Activated CD4-positive, alpha-beta T cell treated with anti-CD3 and anti-CD28 coated beads for 48 hours (primary cell): ENCODE results near the gene CPO.
"Not testable (repeated sequence)": the region's sequence is repeated elsewhere in the genome, so short reads cannot be mapped to it uniquely, and the experiment has no call there.

ENCODE experiments used
- DNase-seq: peaks from one replicate; pipeline ENCODE4 v3.0.0-alpha.2; 2020

Gene CPO, protein sequence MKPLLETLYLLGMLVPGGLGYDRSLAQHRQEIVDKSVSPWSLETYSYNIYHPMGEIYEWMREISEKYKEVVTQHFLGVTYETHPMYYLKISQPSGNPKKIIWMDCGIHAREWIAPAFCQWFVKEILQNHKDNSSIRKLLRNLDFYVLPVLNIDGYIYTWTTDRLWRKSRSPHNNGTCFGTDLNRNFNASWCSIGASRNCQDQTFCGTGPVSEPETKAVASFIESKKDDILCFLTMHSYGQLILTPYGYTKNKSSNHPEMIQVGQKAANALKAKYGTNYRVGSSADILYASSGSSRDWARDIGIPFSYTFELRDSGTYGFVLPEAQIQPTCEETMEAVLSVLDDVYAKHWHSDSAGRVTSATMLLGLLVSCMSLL

DNA sequence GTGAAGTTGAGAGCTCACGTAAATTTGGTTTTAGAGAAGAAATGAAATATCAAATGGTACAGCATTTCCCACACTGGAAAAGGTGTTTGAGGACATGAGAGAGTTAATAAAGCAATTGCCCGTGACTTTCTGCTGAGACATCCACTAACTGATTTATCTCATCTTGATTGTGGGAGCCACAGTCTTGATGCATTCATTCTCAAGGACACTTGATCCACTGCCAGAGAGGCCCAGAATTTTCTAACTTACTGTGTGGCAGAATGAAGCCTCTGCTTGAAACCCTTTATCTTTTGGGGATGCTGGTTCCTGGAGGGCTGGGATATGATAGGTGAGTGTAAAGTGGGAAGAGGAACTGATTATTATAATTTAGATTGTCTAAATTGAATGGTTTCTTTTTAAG lies at the start of gene CPO:
TSS of gene CPO (plus strand) at position 179 of the 400 bp plus-strand sequence. CDS start at position 261, 82 bp downstream.
- no peak for DNase-seq

DNA sequence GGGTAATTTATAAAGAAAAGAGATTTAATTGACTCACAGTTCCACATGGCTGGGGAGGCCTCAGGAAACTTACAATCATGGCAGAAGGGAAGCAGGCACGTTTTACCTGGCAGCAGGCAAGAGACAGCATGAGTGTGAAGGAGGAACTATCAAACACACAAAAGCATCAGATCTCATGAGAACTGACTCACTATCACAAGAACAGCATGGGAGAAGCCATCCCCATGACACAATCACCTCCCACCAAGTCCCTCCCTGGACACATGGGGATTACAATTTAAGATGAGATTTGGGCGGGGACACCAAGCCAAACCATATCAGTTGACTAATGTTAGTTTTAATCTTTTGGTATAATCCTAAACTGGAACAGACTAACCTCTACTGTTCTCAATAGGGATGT lies 49.1 kb upstream of the CPO start:
- DNase-seq, result no peak

DNA sequence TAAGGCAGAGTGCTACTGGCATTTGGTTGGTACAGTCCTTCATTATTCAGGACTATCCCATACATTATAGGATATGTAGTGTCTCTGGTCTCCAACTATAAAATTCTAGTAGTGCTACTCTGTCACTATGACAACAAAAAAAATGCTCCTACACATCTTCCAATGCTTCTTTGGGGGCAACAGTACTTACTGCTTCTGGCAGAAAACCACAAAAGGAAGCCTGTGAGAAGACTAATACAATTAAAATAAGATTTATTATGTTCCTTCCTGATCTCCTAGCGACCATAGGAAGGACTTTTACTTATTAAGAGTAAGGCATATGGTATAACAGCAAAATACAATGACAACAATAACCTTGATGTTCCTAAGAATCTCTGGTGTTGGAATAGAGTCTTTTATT lies 48.4 kb upstream of the CPO start:
- no peak for DNase-seq

DNA sequence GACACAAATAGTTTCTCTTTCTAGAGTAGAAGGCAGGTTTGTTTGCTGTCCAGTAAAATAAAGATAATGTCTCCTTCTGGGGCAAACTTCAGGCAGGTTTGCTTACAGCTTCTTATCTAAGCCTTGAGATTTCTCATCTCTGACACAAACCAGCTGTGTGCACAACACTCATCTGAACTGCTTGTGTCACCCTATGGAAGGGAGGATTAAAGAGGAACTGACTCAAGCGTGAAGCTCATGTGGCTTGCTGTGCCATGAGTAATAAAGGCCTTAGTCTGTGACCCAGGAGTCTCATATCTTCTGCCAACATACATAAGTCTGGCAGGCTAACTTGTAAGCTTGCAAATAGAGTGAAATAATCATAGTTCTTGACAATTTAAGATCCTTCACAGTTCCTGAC lies 24.2 kb upstream of the CPO start:
- peak; percentile 31 for DNase-seq

DNA sequence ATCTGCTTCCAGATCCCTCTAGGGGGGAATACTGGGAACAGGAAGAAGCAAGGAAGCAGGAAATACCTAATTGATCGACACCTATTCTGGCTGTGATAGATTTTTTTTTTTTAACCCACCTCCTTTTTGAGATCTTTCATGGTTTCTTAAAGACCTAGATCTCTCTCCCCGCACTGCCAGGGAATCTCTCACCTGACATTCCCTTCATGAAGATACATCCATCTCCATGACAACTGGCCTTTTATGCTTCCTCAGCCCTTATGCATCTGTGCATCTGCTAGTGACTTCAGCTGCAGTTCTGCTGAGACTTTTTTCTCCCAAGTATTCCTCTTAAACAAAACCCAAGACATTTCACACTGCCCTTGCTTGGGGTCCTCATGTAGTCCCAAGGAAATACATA lies 21.1 kb upstream of the CPO start:
- DNase-seq, result no peak

DNA sequence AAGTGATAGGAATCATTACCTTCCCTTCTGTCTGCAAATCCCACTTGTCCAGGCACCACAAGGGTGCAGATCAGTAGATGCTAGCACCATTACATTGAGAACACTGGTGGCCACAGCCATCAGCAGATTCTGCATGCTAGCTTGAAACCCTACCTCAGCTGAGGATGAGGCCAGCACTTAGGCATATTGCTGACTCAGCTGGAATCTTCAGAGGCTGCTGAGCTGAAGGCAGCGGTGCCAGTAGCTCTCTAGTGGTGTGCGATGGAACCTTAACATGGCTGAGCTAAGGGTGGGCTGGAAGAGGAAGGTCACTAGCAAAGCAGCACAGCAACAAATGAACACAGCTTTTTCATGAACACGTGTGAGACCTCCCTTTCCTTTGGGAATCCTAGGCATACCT lies 19.0 kb upstream of the CPO start:
- no peak for DNase-seq

DNA sequence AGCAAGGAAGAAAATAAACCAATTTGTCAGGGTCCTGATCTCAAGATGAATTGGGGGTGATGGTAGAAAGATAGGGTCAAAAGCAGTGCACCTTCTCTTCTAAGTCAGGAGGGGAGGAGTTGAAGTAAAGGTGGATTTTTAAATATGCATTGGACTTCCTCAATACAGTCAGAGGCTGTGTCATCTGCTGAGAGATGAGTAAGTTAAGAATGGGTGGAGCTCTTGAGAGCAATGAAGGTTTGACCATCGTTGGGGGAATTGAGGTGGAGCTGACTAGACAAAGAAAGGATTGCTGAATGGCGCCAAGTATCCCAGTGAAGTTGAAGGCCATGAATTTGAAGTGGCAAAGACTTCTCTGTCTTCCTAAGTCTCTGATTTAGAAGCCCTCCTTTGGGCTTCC lies 18.4 kb upstream of the CPO start:
- no peak for DNase-seq

DNA sequence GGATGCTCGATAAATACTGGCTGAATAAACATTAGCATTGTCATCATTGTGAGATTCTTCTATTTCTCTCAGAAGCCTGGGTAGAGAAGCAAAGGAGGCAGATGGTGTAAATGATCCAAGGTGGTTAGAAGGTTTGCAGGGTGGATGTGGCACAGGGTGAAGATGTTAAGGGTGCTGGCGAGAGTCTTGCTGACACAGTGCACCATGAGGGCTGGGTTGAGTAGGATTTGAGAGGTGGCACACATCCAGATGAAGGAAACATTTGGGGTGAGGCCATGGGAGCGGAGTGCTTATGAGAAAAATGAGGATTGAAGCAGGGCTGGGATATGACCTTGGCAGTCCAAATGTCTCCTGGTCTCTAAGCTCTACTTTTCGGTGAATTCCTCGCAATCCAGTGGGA lies 17.8 kb upstream of the CPO start:
- DNase-seq, result no peak

DNA sequence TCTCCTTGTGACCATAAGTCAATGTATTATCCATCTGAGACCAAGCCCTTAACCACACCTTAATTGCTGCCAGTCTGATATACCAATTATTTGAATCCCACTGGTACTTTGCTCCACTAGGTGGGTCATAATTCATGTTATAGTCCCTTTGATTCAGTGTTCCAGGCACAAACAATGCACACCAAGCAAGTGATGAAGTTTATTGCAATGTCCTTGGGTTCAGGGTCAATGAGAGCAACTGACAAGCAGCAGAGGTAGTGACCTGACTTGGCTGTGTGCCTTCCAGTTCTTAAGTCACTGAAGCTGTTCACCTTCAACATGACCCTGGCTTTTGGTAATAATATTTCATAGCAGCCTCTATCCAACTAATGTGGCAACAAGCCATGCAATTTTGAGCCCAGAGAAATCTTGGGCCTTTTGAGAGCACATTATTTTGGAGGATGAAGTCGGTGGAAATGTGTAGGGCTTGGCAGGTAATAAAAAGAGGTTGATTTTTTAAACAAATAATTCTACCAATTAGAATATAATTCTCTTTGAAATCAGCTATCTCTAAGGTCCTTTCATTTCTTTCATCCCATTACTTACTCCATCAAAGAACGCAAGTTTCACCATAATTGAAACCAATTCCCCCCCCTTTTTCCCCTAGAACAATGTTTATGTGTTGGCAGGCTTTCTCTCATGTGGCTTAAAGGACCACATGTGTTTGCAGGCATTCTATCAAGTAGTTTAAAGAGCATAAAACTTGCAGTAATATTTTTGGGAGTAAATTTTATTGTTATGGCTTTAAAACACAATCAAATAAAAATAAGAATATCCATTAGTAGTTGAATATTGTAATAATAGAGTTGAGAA lies 3.1 kb upstream of the CPO start:
- DNase-seq, result no peak

DNA sequence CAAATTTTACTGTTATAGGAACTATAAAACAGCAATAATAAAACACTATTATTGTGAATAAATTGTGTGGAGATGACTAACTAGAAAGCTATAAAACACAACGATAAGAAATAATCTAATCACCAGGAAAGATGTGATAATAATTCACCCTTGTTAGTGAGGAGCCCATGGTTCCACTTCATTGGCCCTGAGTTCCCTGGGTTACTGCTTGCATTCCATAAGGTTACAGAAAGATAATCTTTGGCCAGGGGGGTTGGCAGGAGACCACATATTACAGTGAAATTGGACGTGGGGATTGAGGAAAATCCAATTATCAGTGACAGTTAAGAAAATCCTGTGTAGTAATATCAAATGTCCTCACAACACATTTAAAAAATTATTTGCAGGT lies 2.5 kb upstream of the CPO start:
- DNase-seq, result no peak

DNA sequence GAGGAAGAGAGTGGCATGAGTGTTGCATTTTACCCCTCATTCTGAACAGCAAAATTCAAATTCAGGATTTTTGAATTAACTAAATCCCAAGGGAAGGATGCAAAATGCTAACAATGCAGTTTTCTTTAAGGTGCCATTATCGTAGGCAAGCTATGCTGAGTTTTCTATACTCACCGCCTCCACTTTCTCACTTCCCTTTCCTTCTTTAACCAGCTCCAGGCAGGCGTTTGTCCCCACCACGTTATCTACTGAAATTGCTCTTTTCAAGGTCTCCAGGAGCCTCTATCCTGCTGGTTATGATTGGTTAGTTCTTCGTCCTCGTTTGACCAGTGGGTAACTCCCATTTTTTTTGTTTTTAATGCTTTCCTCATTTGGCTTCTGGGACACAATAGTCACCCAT lies 1.8 kb upstream of the CPO start:
- DNase-seq, result no peak

DNA sequence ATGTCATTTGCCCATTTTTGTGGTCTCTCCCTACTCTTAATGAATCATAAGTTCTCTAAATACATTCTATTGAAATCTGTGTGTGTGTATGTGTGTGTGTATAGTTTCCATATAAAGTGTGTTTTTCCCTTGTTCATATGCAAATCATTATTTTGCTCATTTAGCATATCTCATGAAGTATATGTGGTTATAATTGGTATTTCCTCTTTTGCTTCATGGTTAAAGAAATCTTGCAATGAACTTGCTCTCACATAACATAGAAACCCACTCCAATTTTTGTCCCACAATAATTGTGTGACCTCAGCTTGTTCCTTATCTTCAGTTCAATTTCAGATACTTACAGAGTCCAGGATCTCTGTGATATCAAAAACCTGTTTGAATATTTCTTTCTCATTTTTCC lies 1.2 kb downstream of the CPO start:
- DNase-seq, result no peak

DNA sequence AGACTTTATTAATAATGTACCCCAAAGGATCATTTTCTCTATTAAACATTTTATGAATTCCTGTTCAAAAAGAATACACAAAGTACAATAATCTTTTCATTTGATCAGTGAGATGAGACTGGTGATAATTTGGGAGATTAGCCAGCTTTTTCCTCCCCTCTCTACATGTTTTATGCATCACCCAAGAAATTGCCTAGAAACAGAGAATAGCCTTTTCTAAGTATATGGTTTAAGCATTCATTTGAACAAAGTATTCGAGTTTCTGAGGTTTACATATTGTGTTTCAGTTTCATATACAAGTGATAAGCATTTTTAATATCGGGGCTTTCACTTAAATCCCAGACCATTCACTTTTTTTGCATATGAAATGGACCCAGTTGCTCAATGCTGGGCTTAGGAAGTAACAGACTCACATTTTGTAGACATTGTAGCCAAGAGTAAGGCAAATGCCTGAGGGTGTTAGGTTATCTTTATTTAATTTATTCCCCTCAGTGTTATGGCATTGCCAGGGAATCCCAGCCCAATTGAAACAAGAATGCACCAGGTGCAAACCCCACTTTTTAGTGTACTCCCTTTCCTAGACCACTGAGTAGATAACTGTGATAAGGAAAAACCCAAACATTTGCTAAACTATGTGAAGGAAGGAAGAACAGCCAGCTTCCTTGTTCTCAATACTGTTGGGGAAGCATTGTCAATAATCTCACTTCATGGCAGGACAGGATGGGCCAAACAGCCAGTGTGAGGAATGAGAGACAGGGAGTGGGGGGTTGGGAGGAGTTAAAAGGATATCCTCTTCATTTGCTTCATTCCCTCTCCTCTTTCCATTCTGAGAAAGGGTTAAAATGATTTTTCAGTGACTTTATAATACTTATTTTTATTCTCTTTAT lies 3.5 kb downstream of the CPO start:
- no peak for DNase-seq

DNA sequence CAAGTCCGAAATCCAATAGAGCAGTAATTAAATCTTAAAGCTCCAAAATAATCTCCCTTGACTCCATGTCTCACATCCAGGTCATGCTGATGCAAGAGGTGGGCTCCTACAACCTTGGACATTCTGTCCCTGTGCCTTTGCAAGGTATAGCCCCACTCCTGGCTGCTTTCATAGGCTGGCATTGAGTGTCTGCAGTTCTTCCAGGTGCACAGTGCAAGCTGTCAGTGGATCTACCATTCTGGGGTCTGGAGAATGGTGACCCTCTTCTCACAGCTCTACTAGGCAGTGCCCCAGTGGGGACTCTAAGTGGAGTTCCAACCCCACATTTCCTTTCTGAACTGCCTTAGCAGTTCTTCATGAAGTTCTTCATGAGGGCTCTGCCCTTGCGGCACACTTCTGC lies 14.1 kb downstream of the CPO start:
- not testable (repeated sequence) for DNase-seq

DNA sequence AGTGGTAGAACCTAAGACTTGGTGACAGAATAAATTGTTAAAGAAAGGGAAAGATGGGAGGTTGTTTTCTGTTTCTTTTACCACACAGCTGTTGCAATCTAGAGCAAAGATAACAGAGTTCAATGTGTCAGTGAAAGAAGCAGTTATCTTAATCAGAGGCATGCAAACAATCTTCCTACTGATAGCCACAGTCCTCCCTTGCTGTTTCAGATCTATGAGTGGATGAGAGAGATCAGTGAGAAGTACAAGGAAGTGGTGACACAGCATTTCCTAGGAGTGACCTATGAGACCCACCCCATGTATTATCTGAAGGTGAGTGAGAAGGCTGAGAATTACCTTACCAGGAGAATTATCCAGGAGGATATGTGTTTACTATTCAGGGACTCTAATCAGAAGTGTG lies 15.9 kb downstream of the CPO start:
- no peak for DNase-seq

DNA sequence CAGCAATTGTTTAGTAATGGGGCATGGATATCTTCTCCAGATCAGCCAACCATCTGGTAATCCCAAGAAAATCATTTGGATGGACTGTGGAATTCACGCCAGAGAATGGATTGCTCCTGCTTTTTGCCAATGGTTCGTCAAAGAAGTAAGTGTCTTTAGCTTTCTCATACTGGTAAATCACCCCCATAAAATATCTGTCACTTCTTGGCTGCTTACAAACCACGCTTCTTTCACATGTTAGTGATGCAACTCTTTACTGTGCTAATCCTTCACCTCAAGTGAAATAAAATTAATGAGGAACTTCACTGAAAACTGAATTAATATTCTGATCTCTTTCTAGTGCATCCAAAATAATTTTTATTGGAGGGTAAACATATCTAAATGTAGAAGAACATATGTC lies 18.9 kb downstream of the CPO start:
- DNase-seq, result no peak

DNA sequence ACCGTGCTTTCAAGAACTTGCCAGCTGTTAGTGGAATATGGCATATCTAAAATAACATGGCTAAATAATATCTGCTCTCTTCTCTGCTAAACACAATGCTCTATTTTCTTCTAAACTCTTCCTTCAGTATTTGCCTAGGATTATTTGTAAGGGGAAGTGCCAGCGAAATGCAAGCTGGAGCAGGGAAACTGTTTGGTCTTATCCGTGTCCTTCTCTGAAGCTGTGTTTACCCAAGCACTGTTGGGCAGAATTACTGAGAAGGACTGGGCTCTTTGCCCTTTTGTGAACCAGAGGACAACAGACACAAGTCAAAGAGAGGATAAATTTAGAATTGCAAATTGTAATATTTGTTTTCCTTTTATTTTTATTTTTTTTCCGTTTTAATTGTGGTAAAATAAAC lies 23.6 kb downstream of the CPO start:
- no peak for DNase-seq

DNA sequence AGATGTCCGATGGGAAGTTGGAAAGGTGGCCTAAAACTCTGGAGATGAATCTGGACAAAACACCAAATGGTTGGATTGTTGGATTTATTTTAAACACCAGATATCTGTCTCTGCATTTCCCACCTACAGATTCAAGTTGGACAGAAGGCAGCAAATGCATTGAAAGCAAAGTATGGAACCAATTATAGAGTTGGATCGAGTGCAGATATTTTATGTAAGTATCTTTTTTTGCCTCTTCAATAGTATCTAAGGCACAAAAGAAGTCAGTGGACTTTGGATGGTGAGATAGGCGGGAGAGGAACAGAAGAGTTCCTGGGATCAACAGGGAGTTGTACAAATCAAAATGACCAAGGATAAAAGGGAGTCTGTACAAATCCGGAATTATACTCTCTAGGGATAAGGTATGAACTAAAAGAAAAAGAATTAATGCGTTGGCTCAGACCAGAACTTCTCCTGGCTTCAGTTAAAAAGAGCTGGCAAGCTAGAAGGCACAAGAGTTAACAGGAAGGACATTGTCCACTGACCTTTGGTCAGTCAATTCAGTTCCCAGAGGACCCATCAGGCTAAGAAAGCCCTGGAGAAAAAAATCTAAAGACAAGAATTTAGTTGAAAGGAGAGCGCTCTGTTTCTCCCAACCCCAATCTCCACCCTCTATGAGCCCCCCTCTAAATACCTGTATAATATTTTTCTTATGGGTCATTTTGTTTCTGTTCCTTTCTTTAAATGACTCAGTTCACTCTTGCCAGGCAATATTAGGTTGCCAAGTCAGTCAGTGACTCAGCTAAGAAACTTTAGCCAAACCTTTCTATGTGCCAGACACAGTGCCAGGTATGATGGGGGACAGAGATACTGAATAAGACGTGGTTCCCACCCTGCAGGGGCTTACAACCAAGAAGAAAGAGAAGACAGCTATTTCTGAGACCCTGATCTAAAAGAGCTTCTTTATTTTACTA lies 29.1 kb downstream of the CPO start:
- no peak for DNase-seq

DNA sequence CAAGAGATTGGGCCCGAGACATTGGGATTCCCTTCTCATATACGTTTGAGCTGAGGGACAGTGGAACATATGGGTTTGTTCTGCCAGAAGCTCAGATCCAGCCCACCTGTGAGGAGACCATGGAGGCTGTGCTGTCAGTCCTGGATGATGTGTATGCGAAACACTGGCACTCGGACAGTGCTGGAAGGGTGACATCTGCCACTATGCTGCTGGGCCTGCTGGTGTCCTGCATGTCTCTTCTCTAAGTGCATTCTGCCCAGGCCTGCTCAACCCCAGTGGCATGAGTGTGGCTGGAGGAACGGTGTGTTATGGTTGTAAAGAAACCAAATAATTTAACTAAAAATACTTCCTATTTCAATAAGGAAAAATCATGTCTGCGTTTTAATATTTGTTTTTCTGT lies 29.9 kb downstream of the CPO start:
- no peak for DNase-seq

DNA sequence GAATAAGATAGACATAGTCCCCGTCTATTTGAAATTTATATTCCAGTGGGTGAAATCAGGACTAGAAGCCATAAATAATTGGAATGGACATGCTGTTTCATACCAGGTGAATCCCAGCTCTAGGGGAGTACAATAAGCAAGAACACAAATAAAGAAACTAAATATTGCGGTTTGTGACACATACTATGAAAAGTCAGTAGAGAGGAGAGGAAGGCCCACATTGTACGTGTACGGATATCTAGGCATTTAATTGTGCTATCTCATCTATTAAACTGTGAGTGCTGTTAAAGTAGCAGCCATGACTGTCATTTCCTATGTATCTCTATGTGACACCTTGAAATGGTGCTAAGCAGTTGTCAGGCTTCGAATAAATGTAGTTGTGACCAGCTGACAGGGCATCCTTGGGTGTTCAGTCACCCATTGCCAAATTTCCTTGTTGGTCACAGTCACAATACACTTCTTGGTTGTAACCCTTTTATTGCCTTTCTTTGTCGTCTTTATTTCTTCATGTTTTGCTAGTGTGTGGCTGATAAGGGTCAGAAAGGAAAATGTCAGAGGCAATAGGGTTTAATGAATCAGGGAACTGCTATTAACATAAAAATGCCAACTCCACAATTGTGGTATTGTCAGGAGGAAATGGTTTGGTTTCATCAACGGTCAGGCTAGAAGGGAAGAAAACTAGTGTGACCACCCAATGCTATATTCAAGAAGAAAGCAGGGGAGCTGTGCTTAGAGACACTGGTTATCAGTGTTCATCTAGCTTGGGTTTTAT lies 31.5 kb downstream of the CPO start:
- no peak for DNase-seq

DNA sequence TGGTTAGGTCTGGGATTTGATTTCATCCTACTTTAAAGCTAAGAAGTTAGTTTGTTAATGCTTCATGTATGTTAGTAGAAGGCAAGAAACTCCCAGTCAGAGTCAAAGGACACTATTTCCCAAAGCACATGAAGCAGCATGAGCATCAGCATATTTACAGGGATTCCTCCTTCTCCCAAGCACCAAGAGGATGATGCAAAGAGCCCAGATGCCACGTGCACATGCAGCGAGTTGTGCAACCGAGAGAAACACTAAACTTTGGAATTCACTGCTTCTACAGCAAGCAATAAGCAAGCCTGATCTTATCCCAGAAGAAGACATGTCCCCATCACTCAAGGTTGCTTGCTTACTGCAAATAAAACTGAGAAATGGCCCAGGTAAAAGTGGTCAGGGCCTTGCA lies 32.5 kb downstream of the CPO start:
- DNase-seq, result no peak
